ENCODE results near the gene MAST4.

GRCh38 chr5:66872736-66873331 lies 276.6 kb downstream of the MAST4 start:
- TF ChIP-seq POLR2A (IDR thresholded peaks at IDR 0.05) (no peak), CTCF (IDR thresholded peaks at IDR 0.05) (no peak)

All from esophagus squamous epithelium (tissue), 4 donors.